Ectodermal cell (in vitro differentiated cells): Measurements from ENCODE around the gene PHTF1.
"Not testable (repeated sequence)": the region's sequence is repeated elsewhere in the genome, so short reads cannot be mapped to it uniquely, and the experiment has no call there.

Source experiments
- H3K27ac ChIP-seq: 2 replicates; pipeline ENCODE4 v1.7.0; 2013; ENCODE audit warnings: mild to moderate bottlenecking, low read depth, low read length; ENCODE audit not compliant: insufficient read depth, poor library complexity, severe bottlenecking
- H3K27me3 ChIP-seq: 2 replicates; pipeline ENCODE4 v1.7.0; 2013; ENCODE audit warnings: mild to moderate bottlenecking, low read length; ENCODE audit not compliant: insufficient read depth, control insufficient read depth, poor library complexity, severe bottlenecking
- H3K36me3 ChIP-seq: one replicate; pipeline ENCODE4 v1.7.0; 2013; ENCODE audit warnings: low read length; ENCODE audit not compliant: control insufficient read depth, insufficient read depth
- H3K4me1 ChIP-seq: one replicate; pipeline ENCODE4 v1.7.0; 2013; ENCODE audit warnings: low read length; ENCODE audit not compliant: control insufficient read depth, insufficient read depth
- H3K4me3 ChIP-seq: 2 replicates; pipeline ENCODE4 v1.7.0; 2013; ENCODE audit warnings: low read depth, low read length, control low read depth; ENCODE audit not compliant: insufficient read depth
- H3K9me3 ChIP-seq: 2 replicates; pipeline ENCODE4 v1.7.0; 2013; ENCODE audit warnings: mild to moderate bottlenecking, low read length, moderate library complexity; ENCODE audit not compliant: control insufficient read depth
- WGBS, 2 experiments: methylation state at CpG; one replicate each; pipeline ENCODE4 v1.1.7; 2013; ENCODE audit warnings: missing lambda C conversion rate in 2 of 2; 5-methylcytosine and 5-hydroxymethylcytosine counted together

Gene PHTF1

DNA sequence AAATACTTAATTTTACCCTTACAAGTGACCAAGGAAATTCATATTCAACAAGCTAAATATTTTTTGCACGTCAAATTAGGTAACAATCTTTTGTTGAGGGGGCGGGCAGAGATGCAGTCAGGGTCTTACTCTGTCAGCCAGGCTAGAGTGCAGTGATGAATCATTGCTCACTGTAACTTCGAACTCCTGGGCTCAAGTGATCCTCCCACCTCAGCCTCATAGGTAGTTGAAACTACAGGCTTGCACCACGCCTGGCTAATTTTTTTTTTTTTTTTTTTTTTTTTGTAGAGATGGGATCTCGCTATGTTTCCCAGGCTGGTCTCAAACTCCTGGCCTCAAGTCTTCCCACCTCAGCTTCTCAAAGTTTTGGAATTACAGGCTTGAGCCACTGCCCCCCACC is 26.5 kb downstream of the PHTF1 start:
- no peak overlapping the region for H3K4me3 ChIP-seq
- no peaks in the 10 kb centered on the region for H3K27me3 ChIP-seq
- peaks cover 24% of the 10 kb centered on the region for H3K36me3 ChIP-seq
- no peaks in the 10 kb centered on the region for H3K4me1 ChIP-seq
- H3K27ac ChIP-seq, result no peak overlapping the region
- WGBS, 2 experiments, result 91 to 97% methylated on average over 3 of the region's 5 CpGs
- no peaks in the 10 kb centered on the region for H3K9me3 ChIP-seq

DNA sequence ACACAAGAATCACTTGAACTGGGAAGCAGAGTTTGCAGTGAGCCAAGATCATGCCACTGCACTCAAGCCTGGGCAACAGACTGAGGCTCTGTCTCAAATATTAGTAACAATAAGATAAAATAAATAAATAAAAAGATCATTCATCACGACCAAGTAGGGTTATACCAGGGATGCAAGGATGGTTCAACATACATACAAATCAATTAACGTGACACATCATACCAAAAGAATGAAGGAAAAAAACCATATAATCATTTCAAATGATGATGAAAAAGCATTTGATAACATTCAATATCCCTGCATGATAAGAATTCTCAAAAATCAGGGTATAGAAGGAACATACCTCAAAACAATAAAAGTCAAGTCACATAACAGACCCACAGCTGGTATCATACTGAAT is 38.3 kb downstream of the PHTF1 start:
- WGBS, 2 experiments, result 80 to 100% methylated on average over 1 to 2 of the region's 2 CpGs

DNA sequence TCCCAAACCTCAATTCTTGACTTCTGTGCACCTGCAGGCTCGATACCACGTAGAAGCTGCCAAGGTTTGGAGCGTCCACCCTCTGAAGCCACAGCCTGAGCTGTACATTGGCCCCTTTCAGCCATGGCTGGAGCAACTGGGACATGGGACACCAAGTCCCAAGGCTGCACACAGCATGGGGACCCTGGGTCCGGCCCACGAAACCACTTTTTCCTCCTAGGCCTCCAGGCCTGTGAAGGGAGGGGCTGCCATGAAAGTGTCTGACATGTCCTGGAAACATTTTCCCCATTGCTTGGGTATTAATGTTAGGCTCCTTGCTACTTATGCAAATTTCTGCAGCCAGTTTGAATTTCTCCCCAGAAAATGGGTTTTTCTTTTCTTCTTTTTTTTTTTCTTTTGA is 40.7 kb downstream of the PHTF1 start:
- not testable (repeated sequence) for H3K27me3 ChIP-seq, H3K4me1 ChIP-seq, H3K4me3 ChIP-seq, H3K27ac ChIP-seq, H3K9me3 ChIP-seq
- H3K36me3 ChIP-seq, result peaks cover 62% of the 10 kb centered on the region
- 93 to 96% methylated on average over 5 of the region's 5 CpGs for WGBS, 2 experiments

More for the DNA sequence above, 38.3 kb downstream of the PHTF1 start:
- no peak overlapping the region for H3K27ac ChIP-seq
- no peaks in the 10 kb centered on the region for H3K4me1 ChIP-seq
- no peaks in the 10 kb centered on the region for H3K27me3 ChIP-seq
- H3K4me3 ChIP-seq, result no peak overlapping the region
- peaks cover 51% of the 10 kb centered on the region for H3K36me3 ChIP-seq
- peaks cover 2% of the 10 kb centered on the region for H3K9me3 ChIP-seq

DNA sequence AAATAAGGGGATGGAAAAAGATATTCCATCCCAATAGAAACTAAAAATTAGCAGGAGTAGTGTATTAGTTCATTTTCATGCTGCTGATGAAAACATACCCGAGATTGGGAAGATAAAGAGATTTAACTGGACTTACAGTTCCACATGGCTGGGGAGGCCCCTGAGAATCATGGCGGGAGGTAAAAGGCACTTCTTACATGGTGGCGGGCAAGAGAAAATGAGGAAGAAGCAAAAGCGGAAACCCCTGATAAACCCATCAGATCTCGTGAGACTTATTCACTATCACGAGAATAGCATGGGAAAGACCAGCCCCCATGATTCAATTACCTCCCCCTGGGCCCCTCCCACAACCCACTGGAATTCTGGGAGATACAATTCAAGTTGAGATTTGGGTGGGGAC is 41.8 kb downstream of the PHTF1 start:
- not testable (repeated sequence) for H3K4me3 ChIP-seq, H3K27me3 ChIP-seq, H3K9me3 ChIP-seq, H3K27ac ChIP-seq, H3K4me1 ChIP-seq
- 91 to 95% methylated on average over 6 of the region's 6 CpGs for WGBS, 2 experiments
- peaks cover 56% of the 10 kb centered on the region for H3K36me3 ChIP-seq

DNA sequence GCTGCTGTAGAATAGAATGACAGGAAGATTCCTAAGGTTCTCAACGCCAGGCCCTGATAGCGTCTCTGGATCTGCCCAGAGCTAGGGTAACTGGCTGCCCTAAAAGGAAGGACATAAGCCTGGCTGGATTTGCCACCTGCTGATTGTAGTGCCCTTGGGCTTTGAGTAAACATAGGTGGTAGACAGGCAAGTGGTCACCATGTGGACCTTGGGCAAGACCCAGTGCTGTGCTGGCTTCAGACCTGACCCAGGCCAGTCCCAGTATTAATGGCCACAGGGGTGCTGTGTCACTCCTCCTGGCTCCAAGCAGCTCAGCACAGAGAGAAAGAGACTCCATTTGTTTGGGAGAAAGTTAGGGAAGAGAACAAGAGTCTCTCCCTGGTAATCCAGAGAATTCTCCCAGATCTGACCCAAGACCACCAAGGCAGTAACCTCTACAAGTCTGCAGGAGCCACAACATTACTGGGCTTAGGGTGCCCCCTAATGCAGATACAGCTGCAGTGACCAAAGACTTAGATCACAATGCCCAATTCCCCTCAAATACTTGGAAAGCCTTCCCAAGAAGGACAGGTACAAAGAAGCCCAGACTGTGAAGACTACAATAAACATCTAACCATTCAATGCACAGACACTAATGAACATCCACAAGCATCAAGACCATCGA is 44.5 kb downstream of the PHTF1 start:
- H3K9me3 ChIP-seq, result no peaks in the 10 kb centered on the region

DNA sequence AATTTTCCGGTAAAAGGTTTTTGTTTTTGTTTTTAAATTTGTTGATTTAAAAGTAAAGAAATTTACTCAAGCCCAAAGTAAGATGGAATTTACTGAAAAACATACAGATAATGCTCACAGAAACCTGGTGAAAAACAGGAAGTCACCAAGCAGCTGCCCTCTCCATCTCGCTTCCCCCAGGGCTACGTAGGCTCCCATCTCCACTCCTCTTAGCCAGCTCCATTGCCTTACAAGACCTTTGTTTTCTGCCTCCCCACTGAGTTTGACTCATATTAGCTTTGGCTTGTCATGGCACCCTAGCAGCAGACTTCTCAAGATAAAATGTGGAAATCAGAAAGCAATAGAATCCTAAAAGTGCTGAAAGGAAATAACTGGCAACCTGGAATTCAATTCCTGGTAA is 57.9 kb downstream of the PHTF1 start:
- no peaks in the 10 kb centered on the region for H3K9me3 ChIP-seq
- H3K27me3 ChIP-seq, result no peaks in the 10 kb centered on the region
- H3K36me3 ChIP-seq, result peaks cover 30% of the 10 kb centered on the region
- H3K4me1 ChIP-seq, result no peaks in the 10 kb centered on the region
- no peak overlapping the region for H3K27ac ChIP-seq
- WGBS, 2 experiments, result 36 to 67% methylated on average over 2 to 3 of the region's 3 CpGs
- no peak overlapping the region for H3K4me3 ChIP-seq

More for the DNA sequence above, 44.5 kb downstream of the PHTF1 start:
- Histone ChIP-seq H3K27ac (no peak overlapping the region), H3K4me1 (no peaks in the 10 kb centered on the region), H3K36me3 (peaks cover 42% of the 10 kb centered on the region), H3K27me3 (no peaks in the 10 kb centered on the region), H3K4me3 (no peak overlapping the region)
- WGBS, 2 experiments, result 91 to 95% methylated on average over 3 of the region's 3 CpGs

DNA sequence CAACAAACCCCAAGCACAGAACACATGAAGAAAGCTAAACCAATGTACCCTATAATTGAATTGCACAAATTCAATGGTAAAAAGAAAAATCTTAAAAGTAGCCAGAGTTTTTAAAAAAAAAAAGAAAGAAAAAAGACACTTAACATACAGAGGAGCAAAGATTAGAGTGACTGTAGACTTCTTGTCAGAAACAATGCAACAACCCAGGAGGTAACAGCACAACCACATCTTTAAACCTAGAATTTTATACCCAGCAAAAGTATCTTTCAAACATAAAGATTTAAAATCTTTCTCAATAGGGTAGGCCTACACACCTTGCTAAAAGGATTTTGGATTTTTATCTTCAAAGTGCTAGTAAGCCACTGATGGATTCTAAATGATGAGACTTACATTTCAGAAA is 64.4 kb downstream of the PHTF1 start:
- Histone ChIP-seq H3K27ac (no peak overlapping the region), H3K4me1 (no peaks in the 10 kb centered on the region), H3K36me3 (peaks cover 43% of the 10 kb centered on the region), H3K27me3 (no peaks in the 10 kb centered on the region), H3K9me3 (peaks cover 5% of the 10 kb centered on the region), H3K4me3 (no peak overlapping the region)

DNA sequence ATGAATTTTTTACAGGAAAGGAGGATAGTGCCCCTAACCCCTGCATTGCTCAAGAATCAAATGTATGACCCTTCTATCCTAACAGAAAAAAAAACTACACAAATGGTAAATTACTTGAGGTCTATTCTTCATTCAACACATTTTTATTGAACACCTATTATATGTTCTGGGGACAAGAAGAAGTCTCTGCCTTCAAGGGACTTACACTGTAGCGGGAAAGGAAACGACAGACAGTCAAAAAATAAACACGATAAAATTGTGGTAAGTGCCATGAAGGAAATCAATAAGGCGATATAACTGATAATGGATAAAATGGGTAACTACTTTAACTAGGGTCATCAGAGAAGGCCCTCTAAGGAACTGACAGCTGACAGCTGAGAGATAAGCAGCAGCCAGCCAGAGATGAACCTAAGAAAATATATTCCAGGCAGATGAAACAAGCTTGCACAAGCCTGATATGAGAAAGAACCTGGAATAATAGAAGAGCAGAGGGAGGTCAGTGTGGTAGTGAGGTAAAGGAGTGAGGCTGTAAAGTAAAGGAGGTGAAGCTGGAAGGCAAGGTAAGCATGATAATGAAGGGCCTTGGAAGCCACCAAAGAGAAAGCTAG is 66.4 kb downstream of the PHTF1 start:
- Histone ChIP-seq H3K9me3 (peaks cover 5% of the 10 kb centered on the region), H3K36me3 (peaks cover 31% of the 10 kb centered on the region), H3K27ac (no peak overlapping the region), H3K4me1 (no peaks in the 10 kb centered on the region), H3K4me3 (no peak overlapping the region), H3K27me3 (no peaks in the 10 kb centered on the region)
- WGBS, 2 experiments, result 97 to 100% methylated on average over 4 of the region's 4 CpGs

DNA sequence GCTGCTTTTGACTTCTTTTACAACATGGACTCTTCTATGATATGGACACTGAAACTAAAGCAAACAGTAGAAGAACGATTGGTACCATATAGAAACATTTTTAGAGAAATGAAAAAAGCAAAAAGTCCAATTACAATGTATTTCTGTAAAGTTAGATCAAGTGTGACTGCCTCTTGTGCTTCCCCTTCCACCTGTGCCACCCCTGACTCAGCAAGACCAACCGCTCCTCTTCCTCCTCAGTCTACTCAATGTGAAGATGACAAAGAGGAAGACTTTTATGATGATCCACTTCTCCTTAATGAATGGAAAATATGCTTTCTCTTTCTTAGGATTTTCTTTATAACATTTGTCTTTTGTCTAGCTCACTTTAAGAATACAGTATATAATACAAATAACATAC is 66.9 kb downstream of the PHTF1 start:
- Histone ChIP-seq H3K36me3 (peaks cover 26% of the 10 kb centered on the region), H3K4me1 (no peaks in the 10 kb centered on the region), H3K4me3 (no peak overlapping the region), H3K9me3 (peaks cover 5% of the 10 kb centered on the region), H3K27ac (no peak overlapping the region), H3K27me3 (no peaks in the 10 kb centered on the region)
- 87 to 100% methylated on average over 1 of the region's 2 CpGs for WGBS, 2 experiments

DNA sequence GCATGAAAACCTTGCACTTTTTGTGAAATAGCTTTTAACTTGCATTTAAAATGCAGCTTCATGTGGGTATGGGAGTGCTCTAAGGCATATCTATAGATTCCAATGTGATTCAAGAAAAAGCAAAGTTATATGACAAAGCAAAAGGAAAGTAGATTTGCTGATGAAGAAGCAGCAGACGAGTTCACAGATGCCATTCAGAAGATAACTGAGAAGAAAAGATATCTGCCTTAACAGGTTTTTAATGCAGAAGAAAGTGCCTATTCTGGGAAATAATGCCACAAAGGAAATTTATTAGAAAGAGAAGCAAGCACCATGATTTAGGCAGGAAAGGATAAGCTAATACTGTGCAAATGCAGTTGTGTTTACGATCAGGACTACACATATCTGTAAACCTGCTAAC is 68.1 kb downstream of the PHTF1 start:
- 86 to 95% methylated on average over 2 of the region's 2 CpGs for WGBS, 2 experiments
- Histone ChIP-seq H3K36me3 (peaks cover 24% of the 10 kb centered on the region), H3K27ac (no peak overlapping the region)

More for the DNA sequence above, 68.1 kb downstream of the PHTF1 start:
- Histone ChIP-seq H3K4me1 (no peaks in the 10 kb centered on the region), H3K27me3 (no peaks in the 10 kb centered on the region), H3K9me3 (peaks cover 5% of the 10 kb centered on the region), H3K4me3 (no peak overlapping the region)
